ENCODE results near the gene AAK1.
"Not testable (repeated sequence)": the region's sequence is repeated elsewhere in the genome, so short reads cannot be mapped to it uniquely, and the experiment has no call there.

AAK1 gene

DNA sequence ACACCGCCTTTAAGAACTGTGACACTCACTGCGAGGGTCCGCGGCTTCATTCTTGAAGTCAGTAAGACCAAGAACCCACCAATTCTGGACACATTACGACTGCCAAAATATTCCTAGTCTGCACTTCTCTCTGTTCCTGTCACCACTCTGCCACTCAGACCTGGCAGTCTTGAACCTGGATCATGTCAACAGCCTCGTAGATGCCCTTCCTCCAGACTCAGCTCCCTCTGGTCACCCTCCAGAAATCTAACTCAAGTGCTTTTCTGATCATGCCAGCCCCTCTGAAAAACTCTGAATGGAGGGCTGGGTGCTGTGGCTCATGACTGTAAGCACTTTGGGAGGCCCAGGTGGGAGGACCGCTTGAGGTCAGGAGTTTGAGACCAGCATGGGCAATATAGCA lies 20.3 kb downstream of the AAK1 start:
- DNase-seq, result no peak

DNA sequence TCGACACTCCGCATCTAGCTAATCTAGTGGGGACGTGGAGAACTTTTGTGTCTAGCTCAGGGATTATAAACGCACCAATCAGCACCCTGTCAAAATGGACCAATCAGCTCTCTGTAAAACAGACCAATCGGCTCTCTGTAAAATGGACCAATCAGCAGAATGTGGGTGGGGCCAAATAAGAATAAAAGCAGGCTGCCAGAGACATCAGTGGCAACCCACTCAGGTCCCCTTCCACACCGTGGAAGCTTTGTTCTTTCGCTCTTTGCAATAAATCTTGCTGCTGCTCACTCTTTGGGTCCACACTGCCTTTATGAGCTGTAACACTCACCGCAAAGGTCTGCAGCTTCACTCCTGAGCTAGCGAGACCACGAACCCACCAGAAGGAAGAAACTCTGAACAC lies 20.7 kb downstream of the AAK1 start:
- DNase-seq, result not testable (repeated sequence)

DNA sequence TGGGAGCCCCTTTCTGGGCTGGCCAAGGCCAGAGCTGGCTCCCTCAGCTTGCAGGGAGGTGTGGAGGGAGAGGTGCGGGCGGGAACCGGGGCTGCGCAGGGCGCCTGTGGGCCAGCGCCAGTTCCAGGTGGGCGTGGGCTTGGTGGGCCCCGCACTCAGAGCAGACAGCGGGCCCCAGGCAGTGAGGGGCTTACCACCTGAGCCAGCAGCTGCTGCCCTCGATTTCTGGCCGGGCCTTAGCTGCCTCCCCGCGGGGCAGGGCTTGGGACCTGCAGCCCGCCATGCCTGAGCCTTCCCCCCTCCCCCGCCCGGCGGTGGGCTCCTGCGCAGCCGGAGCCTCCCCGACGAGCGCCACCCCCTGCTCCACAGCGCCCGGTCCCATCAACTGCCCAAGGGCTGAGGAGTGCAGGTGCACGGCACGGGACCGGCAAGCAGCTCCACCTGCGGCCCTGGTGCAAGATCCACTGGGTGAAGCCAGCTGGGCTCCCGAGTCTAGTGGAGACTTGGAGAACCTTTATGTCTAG lies 21.5 kb downstream of the AAK1 start:
- not testable (repeated sequence) for DNase-seq

DNA sequence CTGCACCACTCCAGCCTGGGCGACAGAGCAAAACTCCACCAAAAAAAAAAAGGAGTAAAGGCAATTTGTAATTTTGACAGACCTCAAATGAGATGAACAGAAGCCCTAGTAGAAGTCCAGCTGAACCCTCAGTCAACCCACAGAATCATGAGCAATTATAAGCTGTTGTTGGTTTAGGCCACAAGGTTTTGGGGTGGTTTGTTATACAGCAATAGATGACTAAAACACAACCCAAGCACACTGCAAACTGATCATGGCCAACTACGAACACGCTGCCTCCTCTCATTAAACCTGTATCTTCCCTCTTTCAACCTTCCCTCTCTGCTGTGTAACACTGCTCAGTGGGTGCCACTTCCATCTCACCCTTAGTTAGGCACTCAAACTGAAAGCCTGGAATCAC lies 22.1 kb downstream of the AAK1 start:
- DNase-seq, result no peak

DNA sequence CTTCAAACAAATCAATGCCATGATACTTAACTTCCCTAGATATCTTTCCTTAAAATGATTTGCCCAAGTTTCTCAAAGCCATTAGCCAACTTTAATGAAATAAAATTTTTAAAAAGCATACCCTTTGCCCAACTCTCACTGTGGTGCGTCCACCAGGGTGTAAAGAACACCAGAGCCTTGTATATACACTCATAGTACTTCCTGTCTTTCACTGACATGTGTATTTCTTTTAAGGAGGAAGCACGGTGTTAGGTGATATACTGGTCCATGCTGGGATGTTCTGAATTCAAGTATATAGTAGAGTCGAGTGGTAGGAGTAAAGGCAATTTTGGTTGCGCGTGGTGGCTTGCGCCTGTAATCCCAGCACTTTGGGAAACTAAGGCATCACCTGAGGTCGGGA lies 22.7 kb downstream of the AAK1 start:
- no peak for DNase-seq

DNA sequence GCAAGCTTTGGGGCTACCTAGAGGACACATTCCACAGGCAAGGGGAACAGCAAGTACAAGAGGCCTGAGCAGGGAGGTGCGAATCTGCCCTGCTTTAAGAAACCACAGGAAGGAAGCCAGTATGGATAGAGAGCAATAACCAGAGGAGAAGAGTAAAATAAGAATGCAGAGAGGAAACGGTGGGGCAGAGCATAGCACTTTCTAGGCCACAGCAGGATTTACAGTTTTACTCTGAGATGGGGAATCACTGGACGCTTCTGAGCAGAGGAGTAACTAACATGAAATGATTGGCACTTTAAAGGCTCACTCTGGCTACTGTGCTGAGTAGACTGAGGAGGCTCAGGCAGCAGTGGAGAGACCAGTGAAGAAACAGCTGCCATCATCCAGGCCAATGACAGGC lies 23.8 kb downstream of the AAK1 start:
- no peak for DNase-seq

DNA sequence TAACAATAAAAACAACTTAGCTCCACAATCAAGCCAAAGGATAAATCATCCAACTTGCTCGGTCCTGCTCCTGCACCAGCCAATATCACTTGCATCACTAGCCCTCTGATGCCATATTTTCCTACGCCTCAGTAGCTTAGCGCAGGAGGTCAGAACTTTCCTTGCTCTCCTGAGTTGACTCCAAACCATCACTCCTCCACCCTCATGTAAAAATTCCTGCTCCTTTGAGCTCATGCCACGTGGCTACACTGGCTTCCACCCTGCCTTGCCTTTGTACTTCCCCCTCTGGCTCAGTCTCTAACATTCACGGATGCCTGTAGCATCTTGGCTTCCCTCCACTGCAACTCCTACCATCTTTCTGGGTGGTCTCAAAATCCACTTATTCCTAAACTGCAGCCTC lies 25.2 kb downstream of the AAK1 start:
- DNase-seq, result peak; percentile 32

DNA sequence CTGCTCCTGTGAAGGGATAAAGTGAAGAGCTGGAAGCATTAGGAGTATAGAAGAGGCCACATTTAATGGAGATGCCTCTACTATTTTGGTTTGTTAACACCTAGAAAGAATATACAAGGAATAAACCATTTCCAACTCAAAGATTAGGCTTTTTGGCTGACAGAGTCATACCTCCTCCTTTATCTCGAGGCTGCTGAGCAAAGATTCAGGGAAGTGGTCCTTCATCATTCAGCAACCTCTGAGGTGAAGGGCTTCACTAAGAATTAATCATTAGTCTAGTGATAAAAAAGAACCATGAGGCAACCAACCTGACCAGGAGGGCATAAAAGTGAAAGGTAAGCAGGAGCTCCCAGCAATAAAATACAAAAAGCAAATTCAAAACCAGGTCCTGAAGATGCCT lies 25.8 kb downstream of the AAK1 start:
- no peak for DNase-seq

DNA sequence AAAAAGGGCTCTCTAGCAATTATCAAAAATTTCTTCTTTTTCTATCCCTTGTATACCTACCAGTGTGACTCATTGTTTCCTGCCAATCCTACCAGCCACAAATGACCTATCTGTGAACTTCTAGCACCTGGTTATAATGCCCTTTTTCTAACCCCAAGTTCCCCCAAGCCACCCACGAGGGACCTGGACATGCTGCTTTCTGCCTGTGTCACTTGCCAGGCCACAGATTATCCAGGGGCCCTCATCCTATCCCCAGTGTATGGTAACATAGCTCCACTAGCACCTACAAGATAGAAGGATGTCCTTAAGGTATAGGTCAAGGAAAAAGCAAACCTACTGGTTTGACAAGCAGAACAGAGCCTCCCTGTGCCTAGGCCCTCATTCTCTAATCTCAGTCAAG lies 26.8 kb downstream of the AAK1 start:
- DNase-seq, result no peak

DNA sequence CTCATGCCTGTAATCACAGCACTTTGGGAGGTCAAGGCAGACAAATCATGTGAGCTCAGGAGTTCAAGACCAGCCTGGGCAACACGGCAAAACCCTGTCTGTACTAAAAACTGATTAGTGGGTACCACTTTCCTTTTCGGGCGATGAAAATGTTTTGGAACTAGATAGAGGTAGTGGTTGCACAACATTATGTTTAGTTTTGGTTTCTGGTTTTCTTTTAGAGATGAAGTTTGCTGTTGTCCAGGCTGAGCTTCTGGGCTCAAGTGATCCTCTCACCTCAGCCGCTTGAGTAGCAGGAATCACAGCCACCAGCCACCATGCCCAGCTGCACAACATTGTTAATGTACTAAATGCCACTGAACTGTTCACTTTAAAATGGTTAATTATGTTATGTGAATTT lies 27.6 kb downstream of the AAK1 start:
- no peak for DNase-seq

DNA sequence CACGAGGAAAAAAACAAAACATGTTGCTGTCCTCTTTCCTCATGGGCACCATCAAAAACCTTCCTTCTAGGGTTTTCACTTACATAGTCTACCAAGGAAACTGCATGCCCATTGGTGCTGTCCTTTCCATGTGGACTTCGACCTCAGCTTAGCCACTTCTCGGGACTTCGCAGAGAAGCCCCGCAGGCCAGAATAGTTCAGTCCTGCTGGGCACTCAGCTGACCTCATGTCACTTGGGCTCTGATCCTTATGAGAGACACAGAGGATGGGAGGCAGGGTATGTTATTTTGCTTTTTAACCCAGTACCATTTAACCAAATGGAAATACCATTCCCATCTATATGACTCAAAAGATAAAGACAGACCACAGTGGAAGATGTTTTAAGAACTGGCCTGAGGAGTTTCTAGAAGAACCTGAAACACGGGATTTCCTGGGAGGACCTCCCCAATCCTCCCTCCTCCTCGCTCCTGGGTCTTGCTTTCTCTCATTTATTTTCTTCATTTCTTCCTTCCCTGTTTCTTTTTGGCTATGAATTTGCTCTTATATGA lies 28.4 kb downstream of the AAK1 start:
- DNase-seq, result no peak

DNA sequence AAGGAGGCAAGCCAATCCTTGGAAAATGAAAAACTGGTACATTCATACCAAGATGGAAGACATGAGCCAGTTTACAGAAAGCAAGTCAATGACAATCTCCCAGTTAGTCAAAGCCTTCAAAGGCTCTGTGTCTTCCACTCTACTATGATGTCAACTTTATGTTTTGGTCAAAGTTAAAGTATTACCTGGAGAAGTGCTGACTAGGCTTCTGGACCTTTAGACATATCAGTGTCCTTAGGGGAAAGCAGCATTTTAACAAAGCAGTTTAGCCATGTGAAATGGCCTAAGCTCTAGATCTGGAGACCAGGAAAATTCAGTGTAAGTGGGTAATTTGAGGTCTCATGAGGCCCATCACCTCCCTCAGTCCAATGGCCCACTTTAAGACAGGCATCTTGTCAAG lies 30.8 kb downstream of the AAK1 start:
- no peak for DNase-seq

DNA sequence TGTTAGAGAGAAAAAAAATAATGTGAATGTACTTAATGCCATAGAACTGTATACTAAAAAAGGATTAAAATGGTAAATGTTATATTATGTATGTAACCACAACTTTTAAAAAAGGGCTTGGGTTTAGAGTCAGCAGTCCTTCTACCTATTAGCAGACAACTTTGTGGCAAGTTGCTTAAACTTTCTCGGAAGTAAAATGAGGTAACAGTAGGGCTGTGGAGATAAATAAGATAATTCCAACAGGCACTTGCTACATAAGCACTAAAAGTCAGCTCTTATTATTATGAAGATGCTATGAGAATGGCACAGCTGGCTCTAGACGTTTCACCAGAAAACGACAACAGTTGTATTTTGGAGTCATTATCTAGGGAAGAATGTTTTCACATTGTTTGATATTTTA lies 31.3 kb downstream of the AAK1 start:
- no peak for DNase-seq

DNA sequence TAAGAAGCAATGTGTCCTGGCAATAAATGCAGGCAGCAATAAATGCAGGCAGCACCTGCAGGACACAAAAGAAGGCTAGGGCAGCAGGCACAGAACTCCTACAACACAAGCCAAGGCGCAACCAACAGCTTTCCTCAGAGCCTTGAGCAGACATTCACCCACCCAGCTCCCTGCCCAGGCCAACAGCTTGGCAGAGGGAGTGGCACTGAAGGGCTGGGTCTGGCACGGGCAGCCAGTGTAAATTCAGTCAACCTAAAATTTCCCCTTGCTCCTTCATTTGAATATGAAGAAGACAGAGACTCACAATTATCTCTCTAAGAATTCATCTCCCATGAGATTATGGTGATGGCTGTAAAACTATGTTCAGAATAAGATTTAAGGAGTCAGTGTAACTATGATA lies 35.4 kb downstream of the AAK1 start:
- DNase-seq, result no peak

DNA sequence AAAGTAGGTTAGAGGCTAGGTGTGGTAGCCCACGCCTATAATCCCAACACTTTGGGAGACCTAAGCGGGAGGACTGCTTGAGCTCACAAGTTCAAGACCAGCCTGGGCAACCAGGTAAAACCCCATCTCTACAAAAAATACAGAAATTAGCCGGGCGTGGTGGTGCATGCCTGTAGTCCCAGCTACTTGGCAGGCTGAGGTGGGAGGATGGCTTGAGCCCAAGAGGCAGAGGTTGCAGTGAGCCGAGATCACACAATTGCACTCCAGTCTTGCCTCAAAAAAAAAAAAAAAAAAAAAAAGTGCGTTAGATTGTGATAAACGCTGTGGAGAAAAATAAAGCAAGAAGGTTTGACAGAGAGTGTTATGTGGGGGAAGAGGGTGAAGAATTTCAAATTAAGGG lies 36.8 kb downstream of the AAK1 start:
- DNase-seq, result not testable (repeated sequence)

DNA sequence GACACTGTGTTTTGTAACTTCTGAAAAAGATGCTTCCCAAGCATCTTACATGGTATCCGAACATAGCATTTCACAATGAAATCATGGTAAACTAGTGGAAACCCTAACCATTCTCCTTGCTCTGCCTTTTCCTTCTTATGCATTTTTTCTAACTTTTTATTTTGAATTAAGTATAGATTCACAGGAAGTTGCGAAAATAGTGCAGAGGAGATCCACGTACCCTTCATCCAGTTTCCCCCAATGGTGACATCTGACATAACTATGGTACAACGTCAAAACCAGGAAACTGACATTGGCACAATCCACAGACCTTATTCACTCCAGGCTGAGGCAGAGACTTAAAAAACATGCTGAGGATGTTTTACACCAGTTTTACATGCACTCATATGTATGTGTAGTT lies 38.3 kb downstream of the AAK1 start:
- no peak for DNase-seq

DNA sequence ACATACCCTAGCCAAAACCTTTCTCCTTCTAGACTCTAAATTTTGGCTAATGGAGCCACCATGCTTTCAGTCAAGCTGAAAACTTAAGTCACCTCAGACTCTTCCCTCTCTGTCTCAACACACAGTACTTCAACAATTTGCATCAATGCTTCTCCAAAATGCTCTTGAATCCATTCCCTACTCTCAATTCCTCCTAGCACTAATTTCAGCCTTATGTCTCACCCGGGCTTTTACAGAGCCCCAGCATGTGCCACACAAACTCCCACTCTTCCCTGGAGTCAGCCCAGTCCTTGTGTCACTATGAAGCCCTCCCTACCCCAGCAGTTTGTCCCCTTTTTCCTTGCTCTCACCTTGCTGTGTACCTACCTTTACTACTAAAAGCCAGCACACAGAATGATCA lies 38.7 kb downstream of the AAK1 start:
- DNase-seq, result no peak

DNA sequence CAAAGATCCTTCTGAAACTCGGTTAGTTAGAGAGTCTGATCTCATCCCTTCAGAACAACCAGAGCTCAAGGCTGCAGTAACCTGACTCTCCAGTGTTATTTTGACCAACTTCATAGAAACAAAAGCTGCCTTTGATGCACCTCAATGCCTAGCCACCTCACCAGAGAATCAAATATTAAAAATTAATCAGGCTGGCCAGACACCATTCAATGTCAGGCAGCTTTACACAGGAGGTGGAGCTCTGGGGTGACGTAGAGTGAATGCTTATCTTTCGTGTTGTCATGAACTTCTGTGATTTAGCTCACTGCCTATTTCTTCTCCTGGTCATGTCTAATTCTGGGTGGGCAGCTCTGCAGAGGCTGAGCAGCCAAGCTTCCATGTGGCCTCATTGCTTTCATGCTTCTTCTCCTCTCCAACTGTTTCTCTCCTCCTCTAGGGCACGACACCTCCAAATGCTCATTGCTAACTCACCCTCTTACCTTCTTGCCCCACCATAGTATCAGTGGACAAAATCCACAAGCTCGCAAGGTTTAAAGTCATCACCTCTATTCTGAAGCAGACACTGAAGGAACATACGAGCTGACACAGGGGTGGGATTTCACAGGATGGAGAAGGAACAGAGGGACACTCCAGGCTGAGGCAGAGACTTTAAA lies 39.4 kb downstream of the AAK1 start:
- no peak for DNase-seq

DNA sequence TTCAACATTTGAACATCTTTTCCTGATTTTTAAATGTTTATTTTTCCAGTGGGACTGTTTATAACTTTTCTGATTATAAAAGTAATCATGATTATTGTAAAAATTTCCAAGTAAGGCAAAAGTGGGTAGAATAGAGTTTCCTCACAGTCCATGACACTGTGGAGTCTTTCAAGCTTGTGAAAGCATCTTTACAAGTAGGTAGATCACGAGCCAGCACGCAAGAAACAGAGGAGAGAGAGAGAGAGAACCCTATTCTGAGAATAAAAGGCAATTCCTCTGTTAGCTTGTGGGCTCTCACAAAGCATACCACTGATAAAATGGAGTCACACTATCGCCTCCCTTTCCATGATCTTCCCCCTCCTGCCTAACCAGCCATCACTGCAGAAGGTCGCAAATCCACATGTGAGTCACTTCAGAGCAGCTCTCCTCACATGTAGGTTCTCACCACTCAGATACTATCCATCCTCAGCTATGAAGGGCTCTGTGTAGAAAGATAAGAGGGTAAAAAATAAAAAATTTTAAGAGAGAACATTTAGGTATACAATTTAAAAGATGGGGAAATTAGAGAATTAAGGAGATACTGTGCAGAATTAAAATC lies 40.3 kb downstream of the AAK1 start:
- DNase-seq, result no peak

DNA sequence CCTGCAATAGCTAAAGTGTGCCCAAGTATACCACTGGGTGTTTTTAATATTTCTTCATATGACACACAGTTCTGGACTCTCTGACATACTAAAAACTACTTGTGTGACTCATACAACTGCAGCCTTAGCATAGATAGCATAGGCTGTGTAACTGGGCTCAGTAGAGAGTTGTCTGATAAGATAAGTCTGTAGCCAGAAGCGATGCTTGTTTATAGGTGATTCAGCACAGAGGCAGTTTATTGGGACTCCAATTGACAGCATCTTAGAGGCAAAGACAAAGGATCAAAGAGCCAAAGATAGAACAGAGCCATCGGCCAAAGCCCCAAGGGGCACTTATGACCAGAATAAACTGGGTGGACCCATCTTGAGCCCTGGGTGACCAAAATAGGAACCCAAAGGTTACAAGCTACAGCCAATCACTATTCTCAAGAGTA lies 42.3 kb downstream of the AAK1 start:
- peak; percentile 83 for DNase-seq

DNA sequence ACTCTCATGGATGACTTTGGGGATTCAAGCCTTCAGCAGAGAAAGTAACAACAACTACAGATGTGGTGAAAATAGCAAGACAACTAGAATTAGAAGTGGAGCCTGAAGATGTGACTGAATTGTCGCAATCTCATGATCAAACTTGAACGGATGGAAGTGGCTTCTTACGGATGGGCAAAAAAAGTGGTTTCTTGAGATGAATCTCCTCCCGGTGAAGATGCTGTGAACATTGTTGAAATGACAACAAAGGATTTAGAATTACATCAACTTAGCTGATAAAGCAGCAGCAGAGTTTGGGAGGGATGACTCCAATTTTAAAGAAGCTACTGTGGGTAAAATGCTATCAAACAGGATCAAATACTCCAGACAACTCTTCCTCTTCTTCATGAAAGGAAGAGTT lies 43.1 kb downstream of the AAK1 start:
- DNase-seq, result no peak

DNA sequence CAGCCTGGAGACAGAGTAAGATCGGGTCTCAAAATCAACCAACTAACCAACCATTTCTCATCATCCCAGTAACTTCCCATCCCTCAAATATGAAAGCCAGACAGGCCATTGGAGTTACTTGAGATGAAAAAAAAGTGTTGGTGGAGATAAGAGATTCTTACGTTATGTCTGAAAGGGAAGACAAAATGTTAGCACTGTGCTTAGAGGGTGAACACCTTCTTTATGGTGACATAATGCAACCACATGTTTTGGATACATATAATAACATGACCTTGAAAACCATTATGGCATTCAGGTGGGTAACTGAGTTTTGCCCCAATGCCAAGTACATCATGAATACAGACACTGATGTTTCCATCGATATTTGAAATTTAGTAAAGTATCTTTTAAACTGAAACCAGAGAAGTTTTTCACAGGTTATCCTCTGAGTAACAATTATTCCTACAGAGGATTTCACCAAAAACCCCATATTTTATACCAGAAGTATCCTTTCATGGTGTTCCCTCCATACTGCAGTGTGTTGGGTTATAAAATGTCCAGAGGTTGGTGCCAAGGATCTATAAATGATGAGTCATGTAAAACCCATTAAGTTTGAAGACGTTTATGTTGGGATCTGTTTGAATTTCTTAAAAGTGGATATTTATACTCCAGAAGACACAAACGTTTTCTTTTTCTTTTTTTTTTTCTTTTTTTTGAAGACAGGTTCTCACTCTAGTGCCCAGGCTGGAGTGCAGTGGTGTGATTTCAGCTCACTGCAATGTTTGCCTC lies 45.5 kb downstream of the AAK1 start:
- no peak for DNase-seq

DNA sequence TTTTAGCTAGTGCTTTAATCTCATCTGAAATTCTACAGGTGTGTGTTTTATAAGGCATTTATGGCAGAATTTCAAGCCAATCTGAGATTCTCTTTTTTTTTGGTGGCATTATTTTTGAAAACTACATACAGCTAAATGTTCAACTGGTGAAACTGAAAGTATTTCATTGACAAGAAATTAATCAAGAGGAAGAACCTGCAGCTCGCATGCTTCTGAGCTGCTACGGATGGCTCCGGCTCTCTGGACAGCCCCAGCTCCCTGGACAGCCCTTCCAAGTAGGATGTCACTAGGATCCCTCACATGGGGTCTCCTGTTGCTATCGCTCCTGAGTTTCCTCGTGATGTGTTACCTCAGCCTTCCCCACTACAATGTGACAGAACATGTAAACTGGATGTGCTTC lies 46.4 kb downstream of the AAK1 start:
- no peak for DNase-seq

DNA sequence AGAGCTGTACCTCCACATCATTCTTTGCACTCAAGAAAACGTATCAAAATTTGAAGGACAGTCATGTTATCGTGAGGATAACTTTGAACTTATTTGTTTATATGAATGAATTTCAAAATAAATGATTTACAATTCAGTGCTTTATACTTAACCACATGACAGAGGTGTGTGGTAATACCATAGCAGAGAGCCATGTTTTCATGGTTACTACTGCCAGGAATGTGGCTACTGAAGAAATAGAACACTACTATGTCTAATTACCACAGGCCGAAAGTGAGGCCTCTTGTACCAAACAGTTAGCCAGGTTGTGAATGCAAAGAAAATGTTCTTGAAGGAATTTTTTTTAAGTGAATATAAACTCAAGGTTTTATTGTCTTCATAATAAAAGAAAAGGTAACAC lies 49.2 kb downstream of the AAK1 start:
- DNase-seq, result no peak
